ENCODE results near the gene ELAPOR2.

DNA sequence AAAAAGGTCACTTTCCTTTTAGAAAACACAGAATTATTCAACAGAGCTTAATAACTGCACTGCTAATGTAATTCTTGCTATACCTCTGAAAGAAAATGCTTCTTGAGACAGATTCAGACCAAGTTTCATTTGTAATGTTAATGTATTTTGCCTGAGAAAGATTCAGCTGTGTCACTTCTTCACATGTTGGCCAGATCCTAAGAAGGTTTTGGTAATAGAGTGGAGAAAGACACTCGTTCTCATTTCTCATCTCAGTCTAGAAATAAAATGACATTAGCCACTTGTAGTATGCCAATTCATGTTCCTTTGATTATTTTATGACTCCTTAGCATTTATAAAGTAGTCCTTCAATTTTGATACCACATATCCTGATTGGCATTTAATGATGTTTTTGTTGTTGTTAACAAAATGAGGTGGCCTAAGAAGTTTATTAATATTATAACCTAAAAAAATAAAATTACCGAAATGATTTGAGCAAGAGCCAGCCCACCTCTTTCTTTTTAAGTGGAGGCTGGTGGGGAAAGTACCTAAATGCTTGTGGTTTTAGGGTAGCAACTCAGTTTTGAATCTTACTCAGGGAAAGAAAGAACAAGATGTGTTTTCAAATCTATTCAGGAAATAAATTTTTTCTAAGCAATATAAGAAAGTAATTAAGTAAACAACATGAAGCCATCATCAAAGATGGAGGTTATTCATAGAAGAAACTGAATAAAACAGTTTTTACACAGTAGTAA is 16.4 kb upstream of the ELAPOR2 start:
- TF ChIP-seq, protein P1, sequence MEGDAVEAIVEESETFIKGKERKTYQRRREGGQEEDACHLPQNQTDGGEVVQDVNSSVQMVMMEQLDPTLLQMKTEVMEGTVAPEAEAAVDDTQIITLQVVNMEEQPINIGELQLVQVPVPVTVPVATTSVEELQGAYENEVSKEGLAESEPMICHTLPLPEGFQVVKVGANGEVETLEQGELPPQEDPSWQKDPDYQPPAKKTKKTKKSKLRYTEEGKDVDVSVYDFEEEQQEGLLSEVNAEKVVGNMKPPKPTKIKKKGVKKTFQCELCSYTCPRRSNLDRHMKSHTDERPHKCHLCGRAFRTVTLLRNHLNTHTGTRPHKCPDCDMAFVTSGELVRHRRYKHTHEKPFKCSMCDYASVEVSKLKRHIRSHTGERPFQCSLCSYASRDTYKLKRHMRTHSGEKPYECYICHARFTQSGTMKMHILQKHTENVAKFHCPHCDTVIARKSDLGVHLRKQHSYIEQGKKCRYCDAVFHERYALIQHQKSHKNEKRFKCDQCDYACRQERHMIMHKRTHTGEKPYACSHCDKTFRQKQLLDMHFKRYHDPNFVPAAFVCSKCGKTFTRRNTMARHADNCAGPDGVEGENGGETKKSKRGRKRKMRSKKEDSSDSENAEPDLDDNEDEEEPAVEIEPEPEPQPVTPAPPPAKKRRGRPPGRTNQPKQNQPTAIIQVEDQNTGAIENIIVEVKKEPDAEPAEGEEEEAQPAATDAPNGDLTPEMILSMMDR (IDR thresholded peaks at IDR 0.05): no peak
- TF ChIP-seq POLR2A (IDR thresholded peaks at IDR 0.05) (no peak), EP300 (IDR thresholded peaks at IDR 0.05) (no peak)
